ENCODE results near the gene SCUBE1. TPM values are rescaled to one million over a fixed set of nuclear protein-coding genes. Genes with fewer than 3 reads are reported as not detected.

The SCUBE1 gene
- total RNA-seq, 3 donors from 2014 or later (not counting 1 experiment from before 2014, with no cell fraction given) = 0.05 to 1.2 (median 0.11) TPM

- H3K4me1 Mint-ChIP-seq = peaks cover 8 to 26% of the 10 kb centered on the region in 2 donors
- no peak for TF ChIP-seq CTCF (IDR thresholded peaks at IDR 0.05)
- H3K27ac ChIP-seq (ENCODE audit: low read length) = no peak overlapping the region
- H3K9me3 Mint-ChIP-seq = no peaks in the 10 kb centered on the region
- WGBS (ENCODE audit: insufficient coverage) = 87% methylated on average over 13 of the region's 13 CpGs
- H3K4me1 ChIP-seq (ENCODE audit: control insufficient read depth, insufficient read depth, low read length) = peaks cover 19% of the 10 kb centered on the region
- intact Hi-C loops (cut with micrococcal nuclease) = no loop called here
- DNase-seq (no peak), ATAC-seq (no peak)
- H3K36me3 ChIP-seq (ENCODE audit: control insufficient read depth, insufficient read depth, low read length) = no peaks in the 10 kb centered on the region
- H3K36me3 Mint-ChIP-seq = no peaks in the 10 kb centered on the region
- H3K27me3 Mint-ChIP-seq (ENCODE audit: low read depth in 2 of 2) = peaks cover 0 to 8% of the 10 kb centered on the region in 2 donors
- H3K4me3 Mint-ChIP-seq = no peak overlapping the region
- H3K27me3 ChIP-seq (ENCODE audit: control insufficient read depth, insufficient read depth, low read length) = no peaks in the 10 kb centered on the region
- peak overlapping the region in 1 of 2 donors; percentile 20 for H3K27ac Mint-ChIP-seq
- H3K4me3 ChIP-seq (ENCODE audit: low read length) = no peak overlapping the region
- H3K9me3 ChIP-seq (ENCODE audit: control insufficient read depth, insufficient read depth, low read length) = no peaks in the 10 kb centered on the region
Measured at GRCh38 chr22:43270314-43270908, 72.8 kb downstream of the SCUBE1 start.

GRCh38 chr22:43269646-43270045, 73.5 kb downstream of the SCUBE1 start:
- no peak for ATAC-seq
- Histone ChIP-seq H3K27ac (ENCODE audit: low read length) (no peak overlapping the region), H3K4me3 (ENCODE audit: low read length) (no peak overlapping the region), H3K36me3 (ENCODE audit: control insufficient read depth, insufficient read depth, low read length) (no peaks in the 10 kb centered on the region), H3K4me1 (ENCODE audit: control insufficient read depth, insufficient read depth, low read length) (peaks cover 26% of the 10 kb centered on the region), H3K27me3 (ENCODE audit: control insufficient read depth, insufficient read depth, low read length) (no peaks in the 10 kb centered on the region), H3K9me3 (ENCODE audit: control insufficient read depth, insufficient read depth, low read length) (no peaks in the 10 kb centered on the region)
- no peaks in the 10 kb centered on the region for H3K9me3 Mint-ChIP-seq
- WGBS (ENCODE audit: insufficient coverage) = 91% methylated on average over 13 of the region's 14 CpGs
- no peak for TF ChIP-seq CTCF (IDR thresholded peaks at IDR 0.05)
- H3K27ac Mint-ChIP-seq = no peak overlapping the region
- no peak overlapping the region for H3K4me3 Mint-ChIP-seq
- peaks cover 0 to 6% of the 10 kb centered on the region in 2 donors for H3K27me3 Mint-ChIP-seq (ENCODE audit: low read depth in 2 of 2)
- no peak for DNase-seq
- no peaks in the 10 kb centered on the region for H3K36me3 Mint-ChIP-seq
- H3K4me1 Mint-ChIP-seq = peaks cover 16 to 31% of the 10 kb centered on the region in 2 donors
- intact Hi-C loops (cut with micrococcal nuclease) = no loop called here

- Mint-ChIP-seq H3K27ac (no peak overlapping the region), H3K27me3 (ENCODE audit: low read depth in 2 of 2) (peaks cover 0 to 3% of the 10 kb centered on the region in 2 donors), H3K36me3 (no peaks in the 10 kb centered on the region), H3K4me3 (no peak overlapping the region), H3K9me3 (no peaks in the 10 kb centered on the region), H3K4me1 (peaks cover 20 to 35% of the 10 kb centered on the region in 2 donors)
- ATAC-seq = no peak
- intact Hi-C loops (cut with micrococcal nuclease) = no loop called here
- Histone ChIP-seq H3K27ac (ENCODE audit: low read length) (no peak overlapping the region), H3K36me3 (ENCODE audit: control insufficient read depth, insufficient read depth, low read length) (no peaks in the 10 kb centered on the region), H3K4me3 (ENCODE audit: low read length) (no peak overlapping the region), H3K4me1 (ENCODE audit: control insufficient read depth, insufficient read depth, low read length) (peaks cover 30% of the 10 kb centered on the region), H3K27me3 (ENCODE audit: control insufficient read depth, insufficient read depth, low read length) (no peaks in the 10 kb centered on the region), H3K9me3 (ENCODE audit: control insufficient read depth, insufficient read depth, low read length) (no peaks in the 10 kb centered on the region)
- 93% methylated on average over 15 of the region's 16 CpGs for WGBS (ENCODE audit: insufficient coverage)
- no peak for TF ChIP-seq CTCF (IDR thresholded peaks at IDR 0.05)
- no peak for DNase-seq
Measured at GRCh38 chr22:43269246-43269645, 73.9 kb downstream of the SCUBE1 start.
